ENCODE data around the gene STK25. TPM values are rescaled to one million over a fixed set of nuclear protein-coding genes. Genes with fewer than 3 reads are reported as not detected.

Gene STK25
- total RNA-seq (100 to 1,000 TPM in 4 of 5 donors, 10 to 100 TPM in 1; 93.8 to 446 (median 240) TPM), polyA plus RNA-seq (100 to 1,000 TPM; 116 to 162 (median 120) TPM)
- long read RNA-seq, donor 1, full-length matches to known transcripts = 6 of 6 reads
- long read RNA-seq, donor 1, partial matches to known transcripts = 0 of 6 reads
- long read RNA-seq, donor 1, other reads (novel, unspliced or antisense) = 0 of 6 reads
- long read RNA-seq, donor 2, full-length matches to known transcripts = 22 of 22 reads
- long read RNA-seq, donor 2, partial matches to known transcripts = 0 of 22 reads
- long read RNA-seq, donor 2, other reads (novel, unspliced or antisense) = 0 of 22 reads
- long read RNA-seq, donor 3, full-length matches to known transcripts = 20 of 20 reads
- long read RNA-seq, donor 3, partial matches to known transcripts = 0 of 20 reads
- long read RNA-seq, donor 3, other reads (novel, unspliced or antisense) = 0 of 20 reads
- long read RNA-seq, donor 4, partial matches to known transcripts = 0 of 2 reads
- long read RNA-seq, donor 4, other reads (novel, unspliced or antisense) = 0 of 2 reads
- long read RNA-seq, donor 5, full-length matches to known transcripts = 29 of 35 reads
- long read RNA-seq, donor 5, partial matches to known transcripts = 6 of 35 reads
- long read RNA-seq, donor 5, other reads (novel, unspliced or antisense) = 0 of 35 reads
- long read RNA-seq, donor 6 = 0 reads
- long read RNA-seq, donor 7, full-length matches to known transcripts = 28 of 33 reads
- long read RNA-seq, donor 7, partial matches to known transcripts = 5 of 33 reads
- long read RNA-seq, donor 7, other reads (novel, unspliced or antisense) = 0 of 33 reads
- long read RNA-seq, donor 8, full-length matches to known transcripts = 16 of 22 reads
- long read RNA-seq, donor 8, partial matches to known transcripts = 0 of 22 reads
- long read RNA-seq, donor 8, other reads (novel, unspliced or antisense) = 6 of 22 reads
- long read RNA-seq, donor 9, full-length matches to known transcripts = 17 of 17 reads
- long read RNA-seq, donor 9, partial matches to known transcripts = 0 of 17 reads
- long read RNA-seq, donor 9, other reads (novel, unspliced or antisense) = 0 of 17 reads
- long read RNA-seq, donor 10, full-length matches to known transcripts = 7 of 7 reads
- long read RNA-seq, donor 10, partial matches to known transcripts = 0 of 7 reads
- long read RNA-seq, donor 10, other reads (novel, unspliced or antisense) = 0 of 7 reads

DNA sequence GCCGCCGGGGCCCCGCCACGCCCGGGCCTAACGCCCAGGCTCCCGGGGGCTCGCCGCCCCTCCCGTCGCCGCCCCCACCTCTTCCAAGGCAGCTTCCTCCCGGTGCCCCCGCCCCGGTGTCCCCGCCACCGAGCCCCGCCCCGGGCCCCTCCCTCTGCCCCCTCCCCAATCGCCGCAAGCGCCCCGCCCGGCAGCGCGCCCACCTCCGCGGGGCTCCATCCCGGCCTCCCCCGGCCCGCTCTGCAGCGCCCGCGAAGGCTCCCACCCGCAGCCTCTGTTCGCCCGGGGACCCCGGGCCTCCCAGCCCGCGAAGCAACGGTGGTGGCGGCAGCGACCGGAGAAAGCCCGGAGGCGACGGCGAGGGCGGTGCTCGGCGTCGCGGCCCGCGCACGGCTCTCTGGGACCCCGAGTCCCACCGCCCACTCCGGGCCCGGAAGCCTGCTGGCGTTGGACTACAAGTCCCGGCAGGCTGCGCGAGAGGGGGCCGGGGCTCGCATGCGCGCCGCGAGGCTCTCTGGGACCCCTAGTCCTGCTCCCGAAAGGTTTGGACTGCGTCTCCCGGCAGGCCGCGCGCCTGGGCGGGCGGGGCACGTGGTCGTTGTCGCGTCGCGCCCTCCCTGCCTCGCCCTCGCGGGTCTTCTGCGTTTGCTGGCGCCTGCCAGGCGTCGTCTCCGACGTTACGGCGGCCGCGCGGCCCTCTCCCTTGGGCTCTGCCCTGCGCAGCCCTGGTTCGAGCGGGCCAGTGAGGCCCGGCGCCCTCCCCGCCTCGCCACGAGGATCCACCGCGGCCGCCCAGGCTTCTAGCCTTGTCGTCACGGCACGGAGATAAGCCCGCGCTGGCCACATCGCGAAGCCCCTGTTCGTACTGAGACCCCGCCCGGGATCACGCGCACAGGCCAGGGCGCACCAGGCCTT lies at the start of gene STK25:
STK25 (minus strand) TSS at position 345 of the 915 bp plus-strand sequence. CDS start 549 bp downstream, outside the sequence.
- Histone ChIP-seq H3K27ac (peak within 1 kb of the TSS; percentile 85 to 93 (median 90)), H3K9me3 (no peaks in the 10 kb centered on the region), H3K36me3 (peaks cover 0 to 19% (median 5%) of the 10 kb centered on the region in 4 donors), H3K27me3 (no peaks in the 10 kb centered on the region), H3K4me3 (peak within 1 kb of the TSS; percentile 72 to 100 (median 87)), H3K4me1 (peaks cover 26 to 54% (median 42%) of the 10 kb centered on the region in 4 donors)
- DNase-seq = peak; percentile 98 to 100
- TF ChIP-seq POLR2A (IDR thresholded peaks at IDR 0.05) (peak in 1 of 4 donors; percentile 12), POLR2AphosphoS5 (IDR thresholded peaks at IDR 0.05) (peak; percentile 82 to 95 (median 89)), EP300 (IDR thresholded peaks at IDR 0.05) (no peak)
- TF ChIP-seq, protein P1, sequence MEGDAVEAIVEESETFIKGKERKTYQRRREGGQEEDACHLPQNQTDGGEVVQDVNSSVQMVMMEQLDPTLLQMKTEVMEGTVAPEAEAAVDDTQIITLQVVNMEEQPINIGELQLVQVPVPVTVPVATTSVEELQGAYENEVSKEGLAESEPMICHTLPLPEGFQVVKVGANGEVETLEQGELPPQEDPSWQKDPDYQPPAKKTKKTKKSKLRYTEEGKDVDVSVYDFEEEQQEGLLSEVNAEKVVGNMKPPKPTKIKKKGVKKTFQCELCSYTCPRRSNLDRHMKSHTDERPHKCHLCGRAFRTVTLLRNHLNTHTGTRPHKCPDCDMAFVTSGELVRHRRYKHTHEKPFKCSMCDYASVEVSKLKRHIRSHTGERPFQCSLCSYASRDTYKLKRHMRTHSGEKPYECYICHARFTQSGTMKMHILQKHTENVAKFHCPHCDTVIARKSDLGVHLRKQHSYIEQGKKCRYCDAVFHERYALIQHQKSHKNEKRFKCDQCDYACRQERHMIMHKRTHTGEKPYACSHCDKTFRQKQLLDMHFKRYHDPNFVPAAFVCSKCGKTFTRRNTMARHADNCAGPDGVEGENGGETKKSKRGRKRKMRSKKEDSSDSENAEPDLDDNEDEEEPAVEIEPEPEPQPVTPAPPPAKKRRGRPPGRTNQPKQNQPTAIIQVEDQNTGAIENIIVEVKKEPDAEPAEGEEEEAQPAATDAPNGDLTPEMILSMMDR (IDR thresholded peaks at IDR 0.05) = no peak
- WGBS, 5 donors = 0 to 1% (median 1%) methylated on average over 5 to 121 of the region's 122 CpGs
- intact Hi-C loops (cut with DNase I; ENCODE audit: low total_unique reads) = no loop called here

DNA sequence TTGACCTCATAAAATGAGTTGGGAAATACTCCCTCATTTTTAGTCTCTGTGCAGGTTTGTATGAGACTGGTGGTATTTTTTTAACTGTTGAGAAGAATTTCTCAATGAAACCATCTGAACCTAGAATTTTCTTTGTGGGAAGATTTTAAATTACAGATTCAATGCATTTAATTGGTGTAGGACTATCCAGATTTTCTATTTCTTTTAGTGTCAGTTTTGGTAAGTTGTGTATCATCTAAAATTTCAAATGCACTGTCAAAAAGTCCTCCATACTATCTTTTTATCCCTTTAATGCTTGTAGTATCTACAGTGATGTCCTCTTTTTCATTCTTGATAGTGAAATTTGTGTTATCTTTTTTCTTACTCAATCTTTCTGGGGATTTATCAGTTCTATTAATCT lies 48.4 kb upstream of the STK25 start:
- no peak for DNase-seq
- Histone ChIP-seq H3K27me3 (peaks cover 0 to 37% (median 0%) of the 10 kb centered on the region in 3 donors), H3K4me3 (no peak overlapping the region), H3K36me3 (no peaks in the 10 kb centered on the region), H3K9me3 (peaks cover 0 to 10% (median 4%) of the 10 kb centered on the region in 4 donors), H3K4me1 (peaks cover 20 to 37% (median 28%) of the 10 kb centered on the region in 4 donors), H3K27ac (no peak overlapping the region)
- TF ChIP-seq EP300 (IDR thresholded peaks at IDR 0.05) (no peak), POLR2A (IDR thresholded peaks at IDR 0.05) (no peak), POLR2AphosphoS5 (IDR thresholded peaks at IDR 0.05) (no peak)
- TF ChIP-seq, protein P1 (IDR thresholded peaks at IDR 0.05) = no peak
- intact Hi-C loops (cut with DNase I; ENCODE audit: low total_unique reads) = no loop called here

DNA sequence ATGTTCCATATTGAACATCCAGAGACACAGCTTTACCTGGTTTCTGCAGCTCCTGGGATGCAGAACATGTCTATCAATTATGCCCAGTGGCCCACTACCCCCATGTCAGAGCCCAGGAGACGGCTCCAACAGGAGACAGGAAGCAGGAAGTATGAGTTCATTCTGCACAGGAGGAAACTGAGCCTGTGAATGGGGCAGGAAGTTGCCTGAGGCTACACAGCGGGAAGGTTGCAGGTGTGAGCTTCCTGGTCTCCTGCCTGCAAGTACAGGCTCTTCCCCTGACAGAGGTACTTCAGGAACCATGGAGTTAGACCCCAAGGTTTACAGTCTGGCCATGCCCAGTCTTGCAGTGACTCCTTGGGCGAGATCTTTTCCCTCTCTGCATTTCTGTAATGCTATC lies 47.3 kb upstream of the STK25 start:
- Histone ChIP-seq H3K9me3 (peaks cover 0 to 10% (median 4%) of the 10 kb centered on the region in 4 donors), H3K27me3 (peaks cover 0 to 41% (median 0%) of the 10 kb centered on the region in 3 donors), H3K4me3 (no peak overlapping the region), H3K27ac (no peak overlapping the region), H3K4me1 (peaks cover 13 to 37% (median 22%) of the 10 kb centered on the region in 4 donors), H3K36me3 (no peaks in the 10 kb centered on the region)
- TF ChIP-seq, protein P1 (IDR thresholded peaks at IDR 0.05) = no peak
- TF ChIP-seq POLR2AphosphoS5 (IDR thresholded peaks at IDR 0.05) (no peak), POLR2A (IDR thresholded peaks at IDR 0.05) (no peak), EP300 (IDR thresholded peaks at IDR 0.05) (no peak)
- DNase-seq = no peak
- intact Hi-C loops (cut with DNase I; ENCODE audit: low total_unique reads) = no loop called here
- 40 to 70% (median 42%) methylated on average over 3 of the region's 3 CpGs for WGBS, 5 donors

Measured in stomach (tissue), 19 donors.